Ishikawa (cell line): Measurements from ENCODE around the gene KIF6.

Experiments used
- CEBPB ChIP-seq: IDR thresholded peaks from 2 replicates; pipeline ENCODE4 v1.6.1; 2012
- CREB1 ChIP-seq: IDR thresholded peaks from 2 replicates; pipeline ENCODE4 v1.6.1; 2012; ENCODE audit warnings: low read depth
- EP300 ChIP-seq: IDR thresholded peaks from 2 replicates; pipeline ENCODE4 v1.6.1; 2012; ENCODE audit warnings: borderline replicate concordance
- FOXM1 ChIP-seq: IDR thresholded peaks from 2 replicates; pipeline ENCODE4 v1.6.1; 2012; ENCODE audit warnings: low read depth, borderline replicate concordance
- MAX ChIP-seq: IDR thresholded peaks from 2 replicates; pipeline ENCODE4 v1.6.1; 2012
- NFIC ChIP-seq: IDR thresholded peaks from 2 replicates; pipeline ENCODE4 v1.6.1; 2012
- RAD21 ChIP-seq: IDR thresholded peaks from 2 replicates; pipeline ENCODE4 v1.6.1; 2012; ENCODE audit warnings: low read depth
- REST ChIP-seq: IDR thresholded peaks from 2 replicates; pipeline ENCODE4 v1.6.1; 2012; ENCODE audit warnings: low read depth, mild to moderate bottlenecking
- TAF1 ChIP-seq: IDR thresholded peaks from 2 replicates; pipeline ENCODE4 v1.6.1; 2012; ENCODE audit warnings: low read depth, mild to moderate bottlenecking
- TCF12 ChIP-seq: IDR thresholded peaks from 2 replicates; pipeline ENCODE4 v1.6.1; 2012; ENCODE audit warnings: low read depth
- TEAD4 ChIP-seq: IDR thresholded peaks from 2 replicates; pipeline ENCODE4 v1.6.1; 2012

- no peak for TF ChIP-seq TCF12
- no peak for TF ChIP-seq FOXM1
- no peak for TF ChIP-seq REST
- no peak for TF ChIP-seq TAF1
- no peak for TF ChIP-seq MAX
- TF ChIP-seq CREB1: no peak
- no peak for TF ChIP-seq EP300
- TF ChIP-seq TEAD4: no peak
- no peak for TF ChIP-seq NFIC
- no peak for TF ChIP-seq CEBPB
- no peak for TF ChIP-seq RAD21
These were observed 161.5 kb downstream of the KIF6 start for GRCh38 chr6:39563566-39564311.
